ENCODE data around the gene MFAP5. TPM values are rescaled to one million over a fixed set of nuclear protein-coding genes. Genes with fewer than 3 reads are reported as not detected.
"Not testable (repeated sequence)": the region's sequence is repeated elsewhere in the genome, so short reads cannot be mapped to it uniquely, and the experiment has no call there.

Gene MFAP5
- polyA plus RNA-seq, 1 donor from 2014 or later: not detected

- Mint-ChIP-seq H3K4me1 (no peaks in the 10 kb centered on the region), H3K36me3 (peaks cover 8% of the 10 kb centered on the region), H3K4me3 (no peak overlapping the region), H3K27ac (no peak overlapping the region), H3K9me3 (peaks cover 0 to under 1% (median under 1%) of the 10 kb centered on the region in 3 donors), H3K27me3 (peaks cover under 1% of the 10 kb centered on the region)
Observed at GRCh38 chr12:8658346-8658745, 4.3 kb downstream of the MFAP5 start.

GRCh38 chr12:8655421-8655820 lies 7.2 kb downstream of the MFAP5 start:
- Mint-ChIP-seq H3K36me3 (peaks cover 10% of the 10 kb centered on the region), H3K27me3 (peaks cover 3% of the 10 kb centered on the region), H3K9me3 (peaks cover 0 to 2% (median 2%) of the 10 kb centered on the region in 3 donors), H3K4me1 (no peaks in the 10 kb centered on the region), H3K4me3 (no peak overlapping the region), H3K27ac (no peak overlapping the region)

GRCh38 chr12:8648576-8649205 lies 13.9 kb downstream of the MFAP5 start:
- peaks cover 36 to 45% (median 41%) of the 10 kb centered on the region in 3 donors for H3K4me1 Mint-ChIP-seq
- peaks cover 3% of the 10 kb centered on the region for H3K27me3 Mint-ChIP-seq
- H3K27ac Mint-ChIP-seq: peak overlapping the region in 1 of 3 donors; percentile 13
- peak overlapping the region in 2 of 4 donors; percentile 45 to 72 for H3K4me3 Mint-ChIP-seq
- H3K36me3 Mint-ChIP-seq: peaks cover 2% of the 10 kb centered on the region
- peaks cover 2% of the 10 kb centered on the region in 3 donors for H3K9me3 Mint-ChIP-seq

GRCh38 chr12:8647968-8648367 lies 14.7 kb downstream of the MFAP5 start:
- Mint-ChIP-seq H3K4me1 (peaks cover 40 to 49% (median 43%) of the 10 kb centered on the region in 3 donors), H3K27me3 (no peaks in the 10 kb centered on the region), H3K4me3 (no peak overlapping the region), H3K36me3 (peaks cover 2% of the 10 kb centered on the region), H3K27ac (no peak overlapping the region), H3K9me3 (peaks cover 0 to 6% (median 2%) of the 10 kb centered on the region in 3 donors)

- H3K27ac Mint-ChIP-seq: peak overlapping the region; percentile 83 to 95 (median 95)
- peak overlapping the region; percentile 46 to 87 (median 69) for H3K4me3 Mint-ChIP-seq
- H3K36me3 Mint-ChIP-seq: no peaks in the 10 kb centered on the region
- peaks cover 0 to 6% (median 3%) of the 10 kb centered on the region in 3 donors for H3K9me3 Mint-ChIP-seq
- H3K27me3 Mint-ChIP-seq: no peaks in the 10 kb centered on the region
- peaks cover 40 to 57% (median 50%) of the 10 kb centered on the region in 3 donors for H3K4me1 Mint-ChIP-seq
Observed at GRCh38 chr12:8644345-8645248, 18.0 kb downstream of the MFAP5 start.

- Mint-ChIP-seq H3K4me3 (no peak overlapping the region), H3K36me3 (no peaks in the 10 kb centered on the region), H3K4me1 (peaks cover 28 to 47% (median 43%) of the 10 kb centered on the region in 3 donors), H3K27ac (no peak overlapping the region), H3K27me3 (no peaks in the 10 kb centered on the region), H3K9me3 (peaks cover 0 to 6% (median 3%) of the 10 kb centered on the region in 3 donors)
Observed at GRCh38 chr12:8642775-8643174, 19.9 kb downstream of the MFAP5 start.

- Mint-ChIP-seq H3K4me3 (peak overlapping the region in 2 of 4 donors; percentile 38 to 49), H3K4me1 (peaks cover 22 to 33% (median 32%) of the 10 kb centered on the region in 3 donors), H3K36me3 (no peaks in the 10 kb centered on the region), H3K27ac (peak overlapping the region; percentile 9 to 77 (median 32)), H3K9me3 (peaks cover 0 to 6% (median 5%) of the 10 kb centered on the region in 3 donors), H3K27me3 (no peaks in the 10 kb centered on the region)
Observed at GRCh38 chr12:8639936-8640335, 22.7 kb downstream of the MFAP5 start.

GRCh38 chr12:8638951-8639350 lies 23.7 kb downstream of the MFAP5 start:
- Mint-ChIP-seq H3K4me1 (peaks cover 13 to 24% (median 24%) of the 10 kb centered on the region in 3 donors), H3K27me3 (no peaks in the 10 kb centered on the region), H3K4me3 (no peak overlapping the region), H3K36me3 (no peaks in the 10 kb centered on the region), H3K9me3 (peaks cover 0 to 7% (median 6%) of the 10 kb centered on the region in 3 donors), H3K27ac (no peak overlapping the region)

- Mint-ChIP-seq H3K4me3 (no peak overlapping the region), H3K4me1 (peaks cover 5 to 20% (median 17%) of the 10 kb centered on the region in 3 donors), H3K27me3 (no peaks in the 10 kb centered on the region), H3K9me3 (peaks cover 0 to 4% (median 0%) of the 10 kb centered on the region in 3 donors), H3K27ac (peak overlapping the region in 1 of 3 donors; percentile 61), H3K36me3 (no peaks in the 10 kb centered on the region)
Observed at GRCh38 chr12:8637666-8638065, 25.0 kb downstream of the MFAP5 start.

GRCh38 chr12:8637244-8637643 lies 25.4 kb downstream of the MFAP5 start:
- Mint-ChIP-seq H3K36me3 (no peaks in the 10 kb centered on the region), H3K4me1 (peaks cover 5 to 20% (median 16%) of the 10 kb centered on the region in 3 donors), H3K27ac (peak overlapping the region in 2 of 3 donors; percentile 61 to 87), H3K4me3 (no peak overlapping the region), H3K9me3 (peaks cover 0 to 4% (median 0%) of the 10 kb centered on the region in 3 donors), H3K27me3 (no peaks in the 10 kb centered on the region)

GRCh38 chr12:8636581-8636980 lies 26.0 kb downstream of the MFAP5 start:
- Mint-ChIP-seq H3K4me3 (no peak overlapping the region), H3K27ac (peak overlapping the region in 1 of 3 donors; percentile 87), H3K36me3 (no peaks in the 10 kb centered on the region), H3K27me3 (no peaks in the 10 kb centered on the region), H3K9me3 (peaks cover 0 to 4% (median under 1%) of the 10 kb centered on the region in 3 donors), H3K4me1 (peaks cover 5 to 20% (median 13%) of the 10 kb centered on the region in 3 donors)

GRCh38 chr12:8636007-8636346 lies 26.6 kb downstream of the MFAP5 start:
- H3K36me3 Mint-ChIP-seq, H3K27ac Mint-ChIP-seq, H3K27me3 Mint-ChIP-seq, H3K9me3 Mint-ChIP-seq, H3K4me3 Mint-ChIP-seq: not testable (repeated sequence)
- peaks cover 5 to 20% (median 13%) of the 10 kb centered on the region in 3 donors for H3K4me1 Mint-ChIP-seq

GRCh38 chr12:8635342-8636006 lies 27.2 kb downstream of the MFAP5 start:
- H3K27me3 Mint-ChIP-seq, H3K36me3 Mint-ChIP-seq, H3K4me3 Mint-ChIP-seq: not testable (repeated sequence)

GRCh38 chr12:8630131-8630530 lies 32.5 kb downstream of the MFAP5 start:
- no peak overlapping the region for H3K27ac Mint-ChIP-seq

More at GRCh38 chr12:8635342-8636006, 27.2 kb downstream of the MFAP5 start:
- not testable (repeated sequence) for H3K9me3 Mint-ChIP-seq, H3K27ac Mint-ChIP-seq
- peaks cover 5 to 20% (median 13%) of the 10 kb centered on the region in 3 donors for H3K4me1 Mint-ChIP-seq

More at GRCh38 chr12:8630131-8630530, 32.5 kb downstream of the MFAP5 start:
- peak overlapping the region in 1 of 4 donors; percentile 17 for H3K4me3 Mint-ChIP-seq
- H3K36me3 Mint-ChIP-seq: peaks cover 1% of the 10 kb centered on the region
- peaks cover 6 to 10% (median 10%) of the 10 kb centered on the region in 3 donors for H3K4me1 Mint-ChIP-seq
- no peaks in the 10 kb centered on the region for H3K27me3 Mint-ChIP-seq
- H3K9me3 Mint-ChIP-seq: peaks cover 0 to 3% (median 2%) of the 10 kb centered on the region in 3 donors
